Kidney (tissue), 14 donors: ENCODE measurements around the gene GRIK2. TPM values are rescaled to one million over a fixed set of nuclear protein-coding genes. Genes with fewer than 3 reads are reported as not detected.
A peak's percentile ranks its signal among the peaks of the same experiment; 100 is the strongest.

ENCODE experiments used
- DNase-seq, 5 donors: peaks; one replicate each; pipeline ENCODE4 v3.0.0-alpha.2; 2013 to 2020
- FAIRE-seq: peaks from 2 replicates; lab custom pipeline; 2012; peaks lifted over from hg19 to GRCh38; lab: Jason Lieb, UNC
- H3K27ac ChIP-seq, 2 donors: one replicate each; pipeline ENCODE4 v1.7.0; 2013; ENCODE audit warnings: low read depth in 2 of 2, low read length in 2 of 2, inconsistent platforms in 1 of 2
- H3K27me3 ChIP-seq: one replicate; pipeline ENCODE4 v1.7.1; 2013; ENCODE audit warnings: low read length, inconsistent platforms; ENCODE audit not compliant: control insufficient read depth, insufficient read depth
- H3K36me3 ChIP-seq, 3 donors: one replicate each; pipeline versions ENCODE4 v1.7.0 to v1.7.1; 2013; ENCODE audit warnings: low read length in 3 of 3, control low read depth in 1 of 3, inconsistent platforms in 1 of 3; ENCODE audit not compliant: insufficient read depth in 3 of 3, control insufficient read depth in 2 of 3
- H3K4me1 ChIP-seq, 3 donors: one replicate each; pipeline versions ENCODE4 v1.7.0 to v1.7.1; 2013; ENCODE audit warnings: low read length in 3 of 3, inconsistent platforms in 1 of 3, low read depth in 1 of 3; ENCODE audit not compliant: control insufficient read depth in 2 of 3, insufficient read depth in 2 of 3
- H3K4me3 ChIP-seq, 3 donors: one replicate each; pipeline versions ENCODE4 v1.7.0 to v1.8.1; 2013; ENCODE audit warnings: low read length in 3 of 3, control low read depth in 1 of 3, inconsistent platforms in 1 of 3
- H3K9ac ChIP-seq, 3 donors: one replicate each; pipeline versions ENCODE4 v1.7.0 to v1.7.1; 2013; ENCODE audit warnings: low read length in 3 of 3, control low read depth in 1 of 3, inconsistent platforms in 1 of 3
- H3K9me3 ChIP-seq, 3 donors: one replicate each; pipeline versions ENCODE4 v1.7.0 to v1.7.1; 2013; ENCODE audit warnings: low read length in 3 of 3, control low read depth in 1 of 3, inconsistent platforms in 1 of 3; ENCODE audit not compliant: control insufficient read depth in 2 of 3, insufficient read depth in 1 of 3
- CTCF ChIP-seq: IDR thresholded peaks from 3 replicates; pipeline ENCODE4 v1.5.1; 2012; ENCODE audit warnings: mild to moderate bottlenecking, moderate library complexity, borderline replicate concordance; ENCODE audit not compliant: insufficient read depth; ENCODE audit errors: extremely low read depth
- intact Hi-C: fragments of 100-400 bp; cut with DNase I; formaldehyde crosslinking; loops from one replicate; pipeline ENCODE4 v1.11.1; 2022
- polyA plus RNA-seq: library from polyadenylated mRNA; stranded (reverse); fragments of 350-450 nt; fragmentation: Illumina TruSeq; extraction: RNeasy Lipid Tissue Mini Kit (QIAGEN cat#74804); gene quantifications from one replicate; pipeline ENCODE4 v1.2.3, GENCODE V29; 2014; ENCODE audit warnings: low read depth, low replicate concordance; ENCODE audit not compliant: insufficient read depth
- total RNA-seq: library from RNA; stranded (reverse); fragmentation: NEBNext Ultra II Directional; extraction: Animal tissue kit (Norgen Biotek cat#: 25700); gene quantifications from one replicate; pipeline ENCODE4 v1.2.1, GENCODE V29; 2021
- donor health status: control.
- donor health status: control.
- donor health status: control.
- donor health status: control.
- donor health status: control.
- donor health status: DM: yes; HTN: yes; CAD: no.
- donor health status: Normal renal cell carcinoma (clear cell type).

The GRIK2 gene
- total and polyA plus RNA-seq, 2 donors from 2014 or later = 0.82 to 1.4 TPM

GRCh38 chr6:102051720-102052119 is 658.2 kb downstream of the GRIK2 start:
- TF ChIP-seq CTCF = no peak
- Histone ChIP-seq H3K9ac (no peak overlapping the region), H3K27me3 (no peaks in the 10 kb centered on the region), H3K4me3 (no peak overlapping the region), H3K9me3 (no peaks in the 10 kb centered on the region), H3K4me1 (no peaks in the 10 kb centered on the region), H3K27ac (no peak overlapping the region), H3K36me3 (no peaks in the 10 kb centered on the region)
- DNase-seq = no peak
- intact Hi-C loops = no loop called here
- FAIRE-seq = no peak

- no peak for TF ChIP-seq CTCF
- no peak overlapping the region for H3K4me3 ChIP-seq
- FAIRE-seq = no peak
- DNase-seq = no peak
- no peak overlapping the region for H3K9ac ChIP-seq
- H3K4me1 ChIP-seq = no peaks in the 10 kb centered on the region
- no peaks in the 10 kb centered on the region for H3K9me3 ChIP-seq
- intact Hi-C loops = no loop called here
- H3K36me3 ChIP-seq = no peaks in the 10 kb centered on the region
- no peaks in the 10 kb centered on the region for H3K27me3 ChIP-seq
- H3K27ac ChIP-seq = no peak overlapping the region
These were observed 670.6 kb downstream of the GRIK2 start for GRCh38 chr6:102064142-102064541.

GRCh38 chr6:102066301-102066700 is 672.8 kb downstream of the GRIK2 start:
- no peak for TF ChIP-seq CTCF
- Histone ChIP-seq H3K9me3 (no peaks in the 10 kb centered on the region), H3K36me3 (no peaks in the 10 kb centered on the region), H3K4me3 (no peak overlapping the region), H3K27me3 (no peaks in the 10 kb centered on the region), H3K4me1 (no peaks in the 10 kb centered on the region), H3K27ac (no peak overlapping the region), H3K9ac (no peak overlapping the region)
- FAIRE-seq = no peak
- no peak for DNase-seq
- intact Hi-C loops = no loop called here

GRCh38 chr6:102068349-102068929 is 674.9 kb downstream of the GRIK2 start:
- FAIRE-seq = no peak
- Histone ChIP-seq H3K27me3 (no peaks in the 10 kb centered on the region), H3K4me1 (no peaks in the 10 kb centered on the region), H3K9ac (no peak overlapping the region), H3K36me3 (no peaks in the 10 kb centered on the region), H3K4me3 (no peak overlapping the region), H3K27ac (no peak overlapping the region), H3K9me3 (no peaks in the 10 kb centered on the region)
- intact Hi-C loops = no loop called here
- peak in 2 of 5 donors; percentile 23 to 29 for DNase-seq
- TF ChIP-seq CTCF = no peak
